HG03378 (cell line): ENCODE results near the gene CPED1.

Experiments
- ATAC-seq: cut with Tn5 transposase; IDR thresholded peaks from one replicate; pipeline ENCODE4 v1.9.1; 2021; ENCODE audit warnings: mild to moderate bottlenecking, moderate library complexity; ENCODE audit not compliant: unreplicated experiment

Gene CPED1

GRCh38 chr7:121126201-121126600 lies 137.7 kb downstream of the CPED1 start:
- no peak for ATAC-seq

- ATAC-seq, result no peak
Observed at GRCh38 chr7:121126801-121127534, 138.5 kb downstream of the CPED1 start.

GRCh38 chr7:121132940-121133339 lies 144.4 kb downstream of the CPED1 start:
- no peak for ATAC-seq

GRCh38 chr7:121133444-121133843 lies 144.9 kb downstream of the CPED1 start:
- no peak for ATAC-seq

GRCh38 chr7:121137580-121137979 lies 149.1 kb downstream of the CPED1 start:
- ATAC-seq, result no peak

GRCh38 chr7:121138262-121138933 lies 149.9 kb downstream of the CPED1 start:
- ATAC-seq, result peak; percentile 100

- ATAC-seq, result no peak
Observed at GRCh38 chr7:121139427-121139826, 150.9 kb downstream of the CPED1 start.

- no peak for ATAC-seq
Observed at GRCh38 chr7:121140790-121141189, 152.3 kb downstream of the CPED1 start.

- no peak for ATAC-seq
Observed at GRCh38 chr7:121151774-121152221, 163.3 kb downstream of the CPED1 start.

- ATAC-seq, result no peak
Observed at GRCh38 chr7:121153411-121153810, 164.9 kb downstream of the CPED1 start.

GRCh38 chr7:121153995-121154394 lies 165.5 kb downstream of the CPED1 start:
- no peak for ATAC-seq

GRCh38 chr7:121156825-121157224 lies 168.3 kb downstream of the CPED1 start:
- ATAC-seq, result no peak

- no peak for ATAC-seq
Observed at GRCh38 chr7:121157341-121157751, 168.8 kb downstream of the CPED1 start.

- no peak for ATAC-seq
Observed at GRCh38 chr7:121157885-121158590, 169.5 kb downstream of the CPED1 start.

GRCh38 chr7:121158665-121159064 lies 170.2 kb downstream of the CPED1 start:
- no peak for ATAC-seq

- ATAC-seq, result no peak
Observed at GRCh38 chr7:121159553-121159952, 171.0 kb downstream of the CPED1 start.

- ATAC-seq, result no peak
Observed at GRCh38 chr7:121160150-121161008, 171.9 kb downstream of the CPED1 start.

GRCh38 chr7:121163699-121164098 lies 175.2 kb downstream of the CPED1 start:
- ATAC-seq, result no peak

- ATAC-seq, result no peak
Observed at GRCh38 chr7:121164247-121164646, 175.7 kb downstream of the CPED1 start.

GRCh38 chr7:121166916-121167315 lies 178.4 kb downstream of the CPED1 start:
- ATAC-seq, result no peak

GRCh38 chr7:121167971-121168370 lies 179.5 kb downstream of the CPED1 start:
- no peak for ATAC-seq
